Subcutaneous adipose tissue (tissue), 4 donors: ENCODE results near the gene PLPP4. TPM values are rescaled to one million over a fixed set of nuclear protein-coding genes. Genes with fewer than 3 reads are reported as not detected.

ENCODE experiments used
- total RNA-seq, 4 donors: library from RNA; depleted of rRNA; stranded (reverse); fragments of >200 nt; gene quantifications; one replicate each; pipeline ENCODE4 v1.1.0, GENCODE V29; 2016
- TF ChIP-seq, protein P1 (sequence below): fragments of 450-650 bp; IDR thresholded peaks from one replicate; pipeline ENCODE4 v1.5.1; 2016; ENCODE audit warnings: low read depth, mild to moderate bottlenecking, control low read depth, antibody characterized with exemption, moderate library complexity

PLPP4 gene
- total RNA-seq, 4 donors from 2014 or later: 2.5 TPM; not detected in 3

DNA sequence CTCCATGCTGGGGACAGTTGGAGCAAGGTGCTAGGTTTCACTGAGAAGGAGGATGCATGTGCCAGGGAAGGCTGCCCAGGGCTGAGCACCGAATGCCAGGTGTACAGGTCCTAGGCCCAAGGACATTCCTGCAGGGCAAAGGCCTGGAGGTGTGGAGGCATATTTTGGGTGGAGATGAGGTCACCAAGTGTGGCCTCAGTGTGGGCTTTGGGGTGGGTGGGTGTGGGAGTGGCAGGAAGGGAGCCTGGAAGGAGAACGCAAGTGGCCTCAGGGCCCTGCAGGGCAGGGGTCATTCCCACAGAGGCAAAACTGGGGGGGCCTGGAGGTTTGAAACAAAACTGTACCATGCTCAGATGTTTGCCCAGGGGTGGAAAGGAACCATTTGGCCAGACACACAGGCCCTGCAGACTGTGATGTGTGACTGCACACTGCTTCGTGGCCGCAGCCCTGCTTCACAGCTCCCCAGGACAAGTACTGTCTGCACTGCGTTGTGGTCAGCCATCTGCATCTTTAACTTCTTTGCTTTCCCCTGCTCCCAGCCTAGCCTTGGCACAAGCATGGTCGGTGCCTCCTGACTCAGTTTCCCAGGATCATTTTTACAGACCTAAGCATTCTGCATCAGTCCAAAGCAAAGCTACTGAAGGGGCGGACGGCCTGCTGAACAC, 5.1 kb downstream of the PLPP4 start:
- TF ChIP-seq, protein P1, sequence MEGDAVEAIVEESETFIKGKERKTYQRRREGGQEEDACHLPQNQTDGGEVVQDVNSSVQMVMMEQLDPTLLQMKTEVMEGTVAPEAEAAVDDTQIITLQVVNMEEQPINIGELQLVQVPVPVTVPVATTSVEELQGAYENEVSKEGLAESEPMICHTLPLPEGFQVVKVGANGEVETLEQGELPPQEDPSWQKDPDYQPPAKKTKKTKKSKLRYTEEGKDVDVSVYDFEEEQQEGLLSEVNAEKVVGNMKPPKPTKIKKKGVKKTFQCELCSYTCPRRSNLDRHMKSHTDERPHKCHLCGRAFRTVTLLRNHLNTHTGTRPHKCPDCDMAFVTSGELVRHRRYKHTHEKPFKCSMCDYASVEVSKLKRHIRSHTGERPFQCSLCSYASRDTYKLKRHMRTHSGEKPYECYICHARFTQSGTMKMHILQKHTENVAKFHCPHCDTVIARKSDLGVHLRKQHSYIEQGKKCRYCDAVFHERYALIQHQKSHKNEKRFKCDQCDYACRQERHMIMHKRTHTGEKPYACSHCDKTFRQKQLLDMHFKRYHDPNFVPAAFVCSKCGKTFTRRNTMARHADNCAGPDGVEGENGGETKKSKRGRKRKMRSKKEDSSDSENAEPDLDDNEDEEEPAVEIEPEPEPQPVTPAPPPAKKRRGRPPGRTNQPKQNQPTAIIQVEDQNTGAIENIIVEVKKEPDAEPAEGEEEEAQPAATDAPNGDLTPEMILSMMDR: no peak

DNA sequence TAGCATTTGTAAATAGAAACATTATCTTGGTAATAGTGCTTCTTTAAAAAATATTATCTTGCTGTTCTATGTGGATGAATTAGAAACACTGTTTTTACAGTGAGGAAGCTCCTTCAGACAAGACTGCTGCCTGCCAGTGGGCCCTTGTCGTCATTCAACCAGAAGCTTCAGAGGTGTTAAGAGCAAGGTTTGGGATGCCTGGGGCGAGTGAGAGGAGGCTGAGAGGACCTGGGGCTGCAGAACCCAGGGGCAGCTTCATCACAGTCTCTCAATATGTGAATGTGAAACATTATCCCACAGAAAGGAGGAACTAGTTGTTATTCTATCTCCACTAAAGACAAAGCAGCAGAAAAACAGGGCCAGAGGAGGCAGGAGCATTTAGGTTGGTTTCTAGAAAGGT, 8.1 kb downstream of the PLPP4 start:
- TF ChIP-seq, protein P1: no peak

DNA sequence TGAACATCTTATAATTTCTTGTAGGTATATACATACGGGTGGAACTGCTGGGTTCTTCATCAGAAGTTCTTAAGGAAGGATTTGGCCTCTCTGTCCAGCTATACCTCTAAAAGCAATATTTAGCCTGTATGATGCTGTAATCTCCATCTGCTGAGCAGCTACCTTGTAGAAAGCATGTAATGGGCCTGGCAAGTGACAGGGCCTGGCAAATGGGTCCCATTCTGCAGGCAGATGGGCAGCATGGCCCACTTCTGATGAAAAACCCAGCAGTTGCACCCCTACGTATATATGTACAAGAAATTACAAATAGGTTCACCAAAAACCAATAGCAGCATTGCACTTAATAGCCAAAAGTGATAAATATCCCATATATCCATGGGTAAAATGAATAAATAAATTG, 9.0 kb downstream of the PLPP4 start:
- TF ChIP-seq, protein P1: no peak

DNA sequence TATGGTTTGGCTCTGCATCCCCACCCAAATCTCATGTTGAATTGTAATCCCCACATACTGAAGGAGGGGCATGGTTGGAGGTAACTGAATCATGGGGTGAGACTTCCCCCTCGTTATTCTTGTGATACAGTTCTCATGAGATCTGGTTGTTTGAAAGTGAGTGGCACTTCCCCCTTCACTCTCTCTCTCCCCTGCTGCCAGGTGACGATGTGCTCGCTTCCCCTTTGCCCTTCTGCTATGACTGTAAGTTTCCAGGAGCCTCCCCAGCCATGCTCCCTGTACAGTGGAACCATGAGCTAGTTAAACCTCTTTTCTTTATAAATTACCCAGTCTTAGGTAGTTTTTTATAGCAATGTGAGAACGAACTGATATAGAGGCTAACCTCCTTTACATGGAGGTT, 16.6 kb downstream of the PLPP4 start:
- TF ChIP-seq, protein P1: no peak

DNA sequence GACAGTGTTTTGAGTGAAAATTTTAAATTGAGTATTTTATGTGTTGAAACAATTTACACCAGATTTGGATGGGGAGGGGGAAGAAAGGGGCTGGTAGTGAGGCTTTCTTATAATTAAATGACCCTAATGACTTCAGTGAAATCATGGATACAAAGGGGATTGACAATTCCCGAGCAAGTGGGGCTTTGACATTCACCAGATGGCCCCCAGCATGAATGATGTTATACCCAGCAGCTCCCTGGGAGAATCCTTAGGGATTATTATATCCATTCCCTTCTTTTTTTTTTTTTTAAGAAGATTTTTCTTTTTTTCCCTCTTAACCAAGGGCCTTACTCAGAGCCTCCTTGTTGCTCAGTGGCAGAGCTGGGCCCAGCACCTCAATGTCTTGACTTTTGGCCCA, 17.9 kb downstream of the PLPP4 start:
- TF ChIP-seq, protein P1: no peak

DNA sequence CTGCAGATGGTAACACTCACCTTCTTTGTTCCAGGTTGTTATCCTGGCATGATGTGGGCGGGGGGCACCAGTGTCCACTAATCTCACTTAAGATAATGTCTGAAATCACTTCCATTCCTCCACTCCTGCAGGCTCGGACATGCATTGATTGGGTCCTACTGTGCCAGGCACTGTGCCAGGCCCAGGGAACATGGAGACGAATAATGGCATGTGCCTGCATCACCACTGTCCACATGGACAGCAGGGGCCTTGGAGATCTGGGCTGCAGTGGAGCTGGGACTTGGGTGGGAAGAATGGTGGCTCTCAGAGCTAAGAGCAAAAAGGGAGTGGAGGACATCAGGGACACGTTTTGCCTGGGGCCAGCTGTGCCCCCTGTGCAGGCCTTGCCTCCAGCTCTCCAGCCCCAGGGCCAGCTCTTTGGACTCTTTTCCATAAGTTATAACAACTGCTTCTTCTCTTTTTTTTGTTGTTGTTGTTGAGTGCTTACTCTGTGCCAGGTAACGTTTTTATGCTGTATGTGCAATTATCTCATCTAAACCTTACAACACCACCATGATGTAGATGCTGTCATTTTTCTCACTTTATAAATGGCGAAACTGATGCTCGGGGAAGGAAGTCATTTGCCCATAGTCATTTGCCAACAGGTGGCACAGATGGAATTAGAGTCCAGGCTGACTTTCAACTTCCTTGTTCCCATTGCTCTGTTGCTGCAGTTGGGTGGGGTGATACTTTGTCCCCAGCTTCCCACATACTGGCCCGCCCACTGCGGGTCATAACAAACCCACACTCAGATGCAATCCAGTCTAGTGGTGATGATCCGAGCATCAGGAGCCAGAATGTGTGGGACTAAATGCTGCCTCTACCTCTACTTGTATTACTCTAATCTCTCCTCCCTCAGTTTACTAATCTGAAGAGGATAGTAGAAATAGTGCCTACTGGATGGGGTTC, 19.1 kb downstream of the PLPP4 start:
- TF ChIP-seq, protein P1: no peak

DNA sequence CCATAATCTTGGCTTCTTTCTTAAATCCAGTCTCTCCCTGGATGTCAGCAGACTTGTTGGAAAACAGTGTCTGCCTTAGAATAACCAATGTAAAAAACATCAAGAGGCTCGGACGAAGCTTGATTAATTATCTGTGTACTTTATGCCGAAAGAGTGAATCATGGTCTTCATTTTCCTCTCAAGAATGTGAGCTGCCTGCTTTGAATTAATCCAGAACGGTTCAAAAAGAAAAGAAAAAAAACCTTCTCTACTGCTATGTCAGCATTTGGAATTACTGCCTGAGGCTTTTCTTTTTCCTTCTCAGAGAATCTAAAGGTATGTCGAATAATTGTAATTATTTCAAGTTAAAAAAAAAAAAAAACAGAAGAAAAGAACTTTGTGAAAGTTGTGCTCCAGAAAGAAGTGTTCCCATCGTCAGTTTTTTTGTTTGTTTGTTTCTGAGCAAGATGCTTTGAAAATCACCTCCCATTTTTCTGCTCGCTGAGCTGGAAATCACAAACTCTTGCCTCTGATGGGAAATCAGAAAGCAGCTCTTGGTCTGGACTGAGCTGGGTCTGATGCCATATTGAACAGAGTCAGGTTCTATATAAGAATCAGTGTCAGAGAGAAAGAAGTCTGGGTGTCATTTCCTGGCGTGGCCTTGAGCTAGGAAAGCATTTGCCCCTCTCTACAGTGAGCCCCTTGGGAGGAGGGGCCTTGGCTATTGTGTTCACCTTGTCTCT, 20.2 kb downstream of the PLPP4 start:
- TF ChIP-seq, protein P1: no peak
